Stimulated activated CD8-positive, alpha-beta memory T cell treated with anti-CD3 and anti-CD28 coated beads, Interleukin-12 subunit alpha, Interleukin-12 subunit beta, amount 100 ng/mL, for 4 hours (primary cell): ENCODE data around the gene ASB18.

Experiments used
- DNase-seq: peaks from one replicate; pipeline ENCODE4 v3.0.0-alpha.2; 2020; ENCODE audit warnings: low read depth

The ASB18 gene

GRCh38 chr2:236173729-236174607 lies 90.2 kb downstream of the ASB18 start:
- DNase-seq, result no peak

GRCh38 chr2:236173036-236173728 lies 91.0 kb downstream of the ASB18 start:
- DNase-seq, result no peak

GRCh38 chr2:236172255-236173035 lies 91.8 kb downstream of the ASB18 start:
- DNase-seq, result no peak

GRCh38 chr2:236171680-236172254 lies 92.4 kb downstream of the ASB18 start:
- no peak for DNase-seq

- no peak for DNase-seq
These were observed 93.0 kb downstream of the ASB18 start for GRCh38 chr2:236171181-236171679.

GRCh38 chr2:236170590-236171165 lies 93.5 kb downstream of the ASB18 start:
- no peak for DNase-seq

GRCh38 chr2:236169741-236170589 lies 94.2 kb downstream of the ASB18 start:
- DNase-seq, result no peak

GRCh38 chr2:236169151-236169721 lies 95.0 kb downstream of the ASB18 start:
- no peak for DNase-seq

- no peak for DNase-seq
These were observed 95.8 kb downstream of the ASB18 start, which contains the start of gene GBX2 for GRCh38 chr2:236168110-236169080. Gene GBX2, minus strand, starts transcription at chr2:236168386. Its CDS starts 415 bp downstream, at chr2:236167971.

GRCh38 chr2:236167297-236168109 lies 96.7 kb downstream of the ASB18 start:
- no peak for DNase-seq

- no peak for DNase-seq
These were observed 97.4 kb downstream of the ASB18 start for GRCh38 chr2:236166796-236167296.

GRCh38 chr2:236165842-236166795 lies 98.1 kb downstream of the ASB18 start:
- DNase-seq, result no peak

- no peak for DNase-seq
These were observed 99.0 kb downstream of the ASB18 start for GRCh38 chr2:236164925-236165841.

GRCh38 chr2:236164201-236164924 lies 99.8 kb downstream of the ASB18 start:
- DNase-seq, result no peak
